ENCODE measurements around the gene FBXL2. TPM values are rescaled to one million over a fixed set of nuclear protein-coding genes. Genes with fewer than 3 reads are reported as not detected.

The FBXL2 gene
- total and polyA plus RNA-seq, 2 of the 4 experiments (the other 2 are of a cell fraction) = 15.8 to 21.0 TPM

GRCh38 chr3:33395900-33396299, 118.7 kb downstream of the FBXL2 start:
- BruUV-seq (replicated peaks) = no TSS peak
- Histone ChIP-seq H2BK120ac (ENCODE audit: low read depth, low read length) (no peak overlapping the region), H3K56ac (ENCODE audit: extremely low read depth, insufficient read depth, low read length) (no peak overlapping the region), H3K27ac (ENCODE audit: insufficient read depth, low read length) (no peak overlapping the region), H3K9me1 (ENCODE audit: insufficient read depth, low read length) (peaks cover 14% of the 10 kb centered on the region), H2AK9ac (replicated peaks; ENCODE audit: low read depth, low read length, poor library complexity) (no peak overlapping the region), H2BK15ac (ENCODE audit: low read depth, low read length) (no peak overlapping the region), H4K5ac (ENCODE audit: low read depth, low read length) (no peak overlapping the region), H3K27me3 (ENCODE audit: control insufficient read depth, insufficient read depth, low read length) (no peaks in the 10 kb centered on the region), H2AFZ (replicated peaks; ENCODE audit: low read length, poor library complexity) (no peak overlapping the region), H3K23ac (ENCODE audit: low read depth, low read length) (no peak overlapping the region), H3K36me3 (ENCODE audit: control insufficient read depth, insufficient read depth, low read length) (peaks cover 49% of the 10 kb centered on the region), H4K8ac (ENCODE audit: low read depth in 2 of 2, low read length in 2 of 2) (no peak overlapping the region), H3K18ac (ENCODE audit: low read depth, low read length) (no peak overlapping the region), H2BK5ac (ENCODE audit: low read depth, low read length, poor library complexity, severe bottlenecking) (no peak overlapping the region), H4K20me1 (ENCODE audit: insufficient read depth, low read length) (peaks cover 4% of the 10 kb centered on the region; the same call in 1 of the 2 replicates), H2BK20ac (ENCODE audit: low read depth, low read length) (no peak overlapping the region), H3K4me1 (ENCODE audit: control insufficient read depth, insufficient read depth, low read length) (peaks cover 10% of the 10 kb centered on the region), H3K9ac (ENCODE audit: low read depth, low read length) (no peak overlapping the region), H3K4me2 (ENCODE audit: low read depth, low read length) (no peak overlapping the region), H3K4me3 (ENCODE audit: insufficient read depth, low read depth, low read length) (no peak overlapping the region), H4K91ac (ENCODE audit: insufficient read depth, low read depth, low read length) (no peak overlapping the region), H3K79me1 (ENCODE audit: low read depth in 1 of 2, low read length in 2 of 2) (peaks cover 40 to 54% of the 10 kb centered on the region in 2 experiments), H2AK5ac (ENCODE audit: low read depth, low read length) (no peak overlapping the region), H3K4ac (ENCODE audit: low read depth, low read length) (no peak overlapping the region), H3K9me3 (ENCODE audit: control insufficient read depth, insufficient read depth, low read length) (no peaks in the 10 kb centered on the region), H3K14ac (replicated peaks; ENCODE audit: low read depth, low read length) (no peak overlapping the region)
- dilution Hi-C loops (cut with HindIII; ENCODE audit: low sequenced_read_pairs, unreplicated experiment) (loop anchor here (25.0 kb wide), 1 partner anchor 259 kb away; no protein-coding TSS in a partner anchor), intact Hi-C loops (cut with micrococcal nuclease) (no loop called here), in situ Hi-C loops (cut with MboI; ENCODE audit: low sequenced_read_pairs) (loop anchor here (10.0 kb wide), 1 partner anchor 319 kb away; the partner anchor contains the start of gene CLASP2)
- 100% methylated on average over 2 of the region's 7 CpGs; no CpG with 5 or more reads in 1 of the 2 experiments for WGBS, 2 experiments (ENCODE audit: extremely low coverage in 2 of 2, insufficient read length in 1 of 2)
- POLR2A ChIA-PET (ENCODE audit: unreplicated experiment) = no interaction called here
- TF ChIP-seq SMC3 (IDR thresholded peaks at IDR 0.05; ENCODE audit: low read depth, low read length) (no peak), CHD1 (IDR thresholded peaks at IDR 0.05; ENCODE audit: low read depth, low read length) (no peak), POLR2A (IDR thresholded peaks at IDR 0.05; ENCODE audit: low read depth, low read length) (no peak), RCOR1 (IDR thresholded peaks at IDR 0.05; ENCODE audit: insufficient replicate concordance, low read length) (no peak), MAZ (IDR thresholded peaks at IDR 0.05; ENCODE audit: borderline replicate concordance, low read depth, low read length) (no peak), CEBPB (IDR thresholded peaks at IDR 0.05; ENCODE audit: low read depth, low read length) (no peak), ELK1 (IDR thresholded peaks at IDR 0.05; ENCODE audit: borderline replicate concordance, low read depth, low read length) (no peak), USF2 (IDR thresholded peaks at IDR 0.05; ENCODE audit: low read depth, low read length) (no peak), MXI1 (IDR thresholded peaks at IDR 0.05; ENCODE audit: borderline replicate concordance, low read depth, low read length) (no peak), RAD21 (IDR thresholded peaks at IDR 0.05; ENCODE audit: low read length) (no peak), BHLHE40 (IDR thresholded peaks at IDR 0.05; ENCODE audit: low read depth, low read length) (no peak)
- ATAC-seq (ENCODE audit: low read depth) = no peak
- DNase-seq = no peak
- CTCF ChIA-PET = interaction anchor here (0.6 to 0.7 kb wide), 2 partner anchors 23 to 262 kb away, joined by 4 read pairs; no protein-coding TSS in a partner anchor
